ENCODE results near the gene DNAJC22. TPM values are rescaled to one million over a fixed set of nuclear protein-coding genes. Genes with fewer than 3 reads are reported as not detected.

DNAJC22 gene
- polyA plus RNA-seq, 1 of the 3 experiments (the other 2 are of a cell fraction), result 4.5 TPM

DNA sequence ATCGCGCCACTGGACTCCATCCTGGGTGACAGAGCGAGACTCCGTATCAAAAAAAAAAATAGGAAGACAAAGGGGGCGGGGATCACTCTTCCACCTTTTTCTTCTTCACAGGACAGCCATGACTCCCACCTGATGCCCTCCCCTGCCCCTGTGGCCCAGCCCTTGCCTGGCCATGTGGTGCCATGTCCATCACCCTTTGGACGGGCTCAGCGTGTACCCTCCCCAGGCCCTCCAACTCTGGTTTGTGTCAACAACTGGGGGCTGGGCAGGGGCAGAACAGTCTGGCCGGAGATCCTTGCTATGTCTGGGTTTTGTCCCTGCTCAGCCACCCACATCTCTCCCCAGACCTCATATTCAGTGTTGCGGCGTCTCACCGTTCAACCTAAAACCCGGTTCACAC, 17.9 kb upstream of the DNAJC22 start:
- peaks cover 2 to 19% of the 10 kb centered on the region in 2 experiments for H3K36me3 ChIP-seq (replicated peaks in 1 of 2; ENCODE audit: control insufficient read depth in 1 of 2, insufficient read depth in 2 of 2, low read length in 1 of 2)
- no peak overlapping the region for H3K27ac ChIP-seq (ENCODE audit: low read depth in 2 of 2, low read length in 1 of 2)
- H4K20me1 ChIP-seq (ENCODE audit: insufficient read depth), result no peaks in the 10 kb centered on the region
- DNase-seq, result no peak
- H3F3A ChIP-seq (replicated peaks; ENCODE audit: insufficient read depth), result peaks cover 14% of the 10 kb centered on the region
- peaks cover 11% of the 10 kb centered on the region for H3K79me2 ChIP-seq (ENCODE audit: insufficient read depth)
- WGBS (ENCODE audit: low lambda C conversion rate), result 92% methylated on average over 12 of the region's 12 CpGs
- no peaks in the 10 kb centered on the region for H3K9me2 ChIP-seq
- H3K4me1 ChIP-seq (ENCODE audit: control insufficient read depth in 1 of 2, insufficient read depth in 2 of 2, low read depth in 1 of 2, low read length in 1 of 2), result peaks cover 0 to 3% of the 10 kb centered on the region in 2 experiments; a peak in 1 of 4 replicates
- TF ChIP-seq SMC3 (IDR thresholded peaks at IDR 0.05; ENCODE audit: low read depth, low read length) (no peak), GABPA (IDR thresholded peaks at IDR 0.05; ENCODE audit: low read depth) (no peak), TCF12 (IDR thresholded peaks at IDR 0.05) (no peak), RCOR1 (IDR thresholded peaks at IDR 0.05; ENCODE audit: low read length) (no peak), FOXM1 (IDR thresholded peaks at IDR 0.05; ENCODE audit: low read depth) (no peak), POLR2AphosphoS5 (IDR thresholded peaks at IDR 0.05; ENCODE audit: low read depth, low read length) (no peak), RFX5 (IDR thresholded peaks at IDR 0.05; ENCODE audit: low read length) (no peak), RXRA (IDR thresholded peaks at IDR 0.05; ENCODE audit: borderline replicate concordance, low read depth) (no peak), ELF1 (IDR thresholded peaks at IDR 0.05) (no peak), SIN3A (IDR thresholded peaks at IDR 0.05; ENCODE audit: borderline replicate concordance, low read depth, low read length) (no peak), GATA2 (CRISPR knock-in tag; IDR thresholded peaks at IDR 0.05) (no peak), EZH2phosphoT487 (IDR thresholded peaks at IDR 0.05; ENCODE audit: borderline replicate concordance, low read depth) (no peak), YY1 (IDR thresholded peaks at IDR 0.05; ENCODE audit: low read depth) (no peak), EP300 (IDR thresholded peaks at IDR 0.05; ENCODE audit: borderline replicate concordance in 1 of 2, low read depth in 1 of 2, low read length in 1 of 2) (no peak)
- TF ChIP-seq, protein P1, sequence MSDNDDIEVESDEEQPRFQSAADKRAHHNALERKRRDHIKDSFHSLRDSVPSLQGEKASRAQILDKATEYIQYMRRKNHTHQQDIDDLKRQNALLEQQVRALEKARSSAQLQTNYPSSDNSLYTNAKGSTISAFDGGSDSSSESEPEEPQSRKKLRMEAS (IDR thresholded peaks at IDR 0.05; ENCODE audit: low read depth), result no peak
- TF ChIP-seq, protein P2, sequence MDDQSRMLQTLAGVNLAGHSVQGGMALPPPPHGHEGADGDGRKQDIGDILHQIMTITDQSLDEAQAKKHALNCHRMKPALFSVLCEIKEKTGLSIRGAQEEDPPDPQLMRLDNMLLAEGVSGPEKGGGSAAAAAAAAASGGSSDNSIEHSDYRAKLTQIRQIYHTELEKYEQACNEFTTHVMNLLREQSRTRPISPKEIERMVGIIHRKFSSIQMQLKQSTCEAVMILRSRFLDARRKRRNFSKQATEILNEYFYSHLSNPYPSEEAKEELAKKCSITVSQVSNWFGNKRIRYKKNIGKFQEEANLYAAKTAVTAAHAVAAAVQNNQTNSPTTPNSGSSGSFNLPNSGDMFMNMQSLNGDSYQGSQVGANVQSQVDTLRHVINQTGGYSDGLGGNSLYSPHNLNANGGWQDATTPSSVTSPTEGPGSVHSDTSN (IDR thresholded peaks at IDR 0.05), result no peak
- TF ChIP-seq, protein P3, sequence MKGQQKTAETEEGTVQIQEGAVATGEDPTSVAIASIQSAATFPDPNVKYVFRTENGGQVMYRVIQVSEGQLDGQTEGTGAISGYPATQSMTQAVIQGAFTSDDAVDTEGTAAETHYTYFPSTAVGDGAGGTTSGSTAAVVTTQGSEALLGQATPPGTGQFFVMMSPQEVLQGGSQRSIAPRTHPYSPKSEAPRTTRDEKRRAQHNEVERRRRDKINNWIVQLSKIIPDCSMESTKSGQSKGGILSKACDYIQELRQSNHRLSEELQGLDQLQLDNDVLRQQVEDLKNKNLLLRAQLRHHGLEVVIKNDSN (IDR thresholded peaks at IDR 0.05; ENCODE audit: borderline replicate concordance, low read depth), result no peak
- TF ChIP-seq, protein P4, sequence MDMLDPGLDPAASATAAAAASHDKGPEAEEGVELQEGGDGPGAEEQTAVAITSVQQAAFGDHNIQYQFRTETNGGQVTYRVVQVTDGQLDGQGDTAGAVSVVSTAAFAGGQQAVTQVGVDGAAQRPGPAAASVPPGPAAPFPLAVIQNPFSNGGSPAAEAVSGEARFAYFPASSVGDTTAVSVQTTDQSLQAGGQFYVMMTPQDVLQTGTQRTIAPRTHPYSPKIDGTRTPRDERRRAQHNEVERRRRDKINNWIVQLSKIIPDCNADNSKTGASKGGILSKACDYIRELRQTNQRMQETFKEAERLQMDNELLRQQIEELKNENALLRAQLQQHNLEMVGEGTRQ (IDR thresholded peaks at IDR 0.05; ENCODE audit: borderline replicate concordance, low read depth, low read length), result no peak
- no peak overlapping the region for H3K9ac ChIP-seq
- ChIA-PET CTCF (interaction anchor here (5.4 to 15.9 kb wide), 2 partner anchors 14 to 35 kb away, joined by 88 to 658 read pairs; partner anchors contain the start of gene PRPH), POLR2A (no interaction called here)
- no peak overlapping the region for H3K4me3 ChIP-seq (ENCODE audit: low read depth in 2 of 2, low read length in 1 of 2)
- H3K27me3 ChIP-seq (ENCODE audit: insufficient read depth), result no peaks in the 10 kb centered on the region
- no peaks in the 10 kb centered on the region for H3K9me3 ChIP-seq
- no peak overlapping the region for H3K4me2 ChIP-seq
- no peak overlapping the region for H2AFZ ChIP-seq (ENCODE audit: low read depth)

All from SK-N-SH (cell line).